Activated T-helper 9 cell treated with anti-CD3 and anti-CD28 coated beads, Interleukin-2, amount 50 U/mL, for 16 hours (primary cell): Measurements from ENCODE around the gene CHFR.
"Not testable (repeated sequence)": the region's sequence is repeated elsewhere in the genome, so short reads cannot be mapped to it uniquely, and the experiment has no call there.

ENCODE experiments used
- DNase-seq: peaks from one replicate; pipeline ENCODE4 v3.0.0-alpha.2; 2020; ENCODE audit warnings: low read depth

The CHFR gene

GRCh38 chr12:132809391-132809790 lies 78.0 kb downstream of the CHFR start:
- DNase-seq, result not testable (repeated sequence)

- DNase-seq, result no peak
These were observed 79.9 kb downstream of the CHFR start for GRCh38 chr12:132807295-132808092.

GRCh38 chr12:132806857-132807256 lies 80.5 kb downstream of the CHFR start:
- DNase-seq, result no peak

- no peak for DNase-seq
These were observed 83.0 kb downstream of the CHFR start for GRCh38 chr12:132804426-132804861.

GRCh38 chr12:132803888-132804287 lies 83.5 kb downstream of the CHFR start:
- no peak for DNase-seq

GRCh38 chr12:132803125-132803524 lies 84.3 kb downstream of the CHFR start:
- DNase-seq, result no peak

GRCh38 chr12:132801741-132802140 lies 85.7 kb downstream of the CHFR start:
- DNase-seq, result no peak

GRCh38 chr12:132798836-132799235 lies 88.6 kb downstream of the CHFR start:
- DNase-seq, result no peak

- no peak for DNase-seq
These were observed 89.4 kb downstream of the CHFR start for GRCh38 chr12:132797820-132798570.

- DNase-seq, result no peak
These were observed 91.6 kb downstream of the CHFR start for GRCh38 chr12:132795847-132796246.

GRCh38 chr12:132791940-132792339 lies 95.5 kb downstream of the CHFR start:
- not testable (repeated sequence) for DNase-seq

- no peak for DNase-seq
These were observed 98.3 kb downstream of the CHFR start for GRCh38 chr12:132789099-132789471.

- DNase-seq, result no peak
These were observed 98.9 kb downstream of the CHFR start for GRCh38 chr12:132788375-132789098.

- no peak for DNase-seq
These were observed 99.5 kb downstream of the CHFR start for GRCh38 chr12:132787877-132788276.

- DNase-seq, result no peak
These were observed 101.2 kb downstream of the CHFR start for GRCh38 chr12:132786192-132786591.

GRCh38 chr12:132784580-132784979 lies 102.8 kb downstream of the CHFR start:
- no peak for DNase-seq

- DNase-seq, result no peak
These were observed 103.4 kb downstream of the CHFR start for GRCh38 chr12:132783917-132784531.
